Neutrophil (primary cell): Measurements from ENCODE around the gene ANKRD26.

ENCODE experiments used
- H3K27ac ChIP-seq: fragments of 200-600 bp; sonication (generic); 2 replicates; pipeline ENCODE4 v1.5.1; 2016; ENCODE audit warnings: mild to moderate bottlenecking, moderate library complexity
- H3K27me3 ChIP-seq: fragments of 200-600 bp; sonication (generic); 2 replicates; pipeline ENCODE4 v1.6.0; 2016; ENCODE audit warnings: mild to moderate bottlenecking
- H3K36me3 ChIP-seq: fragments of 200-600 bp; sonication (generic); 2 replicates; pipeline ENCODE4 v1.5.1; 2017
- H3K4me1 ChIP-seq, 2 experiments: fragments of 200-600 bp in 1 of 2; sonication (generic) in 1 of 2; 1 replicate in 1 of 2; 2 replicates in 1 of 2; pipeline versions ENCODE4 v1.5.1 to v1.6.1; 2013 to 2016; ENCODE audit warnings: low read depth in 1 of 2, low read length in 1 of 2, mild to moderate bottlenecking in 1 of 2, moderate library complexity in 1 of 2; ENCODE audit not compliant: control insufficient read depth in 1 of 2, insufficient read depth in 1 of 2
- H3K4me3 ChIP-seq, 2 experiments: fragments of 200-600 bp in 1 of 2; sonication (generic) in 1 of 2; 1 replicate in 1 of 2; 2 replicates in 1 of 2; pipeline ENCODE4 v1.5.1; 2013 to 2016; ENCODE audit warnings: low read depth in 1 of 2, low read length in 1 of 2, mild to moderate bottlenecking in 1 of 2, moderate library complexity in 1 of 2
- H3K9me3 ChIP-seq: fragments of 200-600 bp; sonication (generic); 2 replicates; pipeline ENCODE4 v1.5.1; 2016
- CTCF ChIP-seq: fragments of 200-600 bp; sonication (generic); IDR thresholded peaks from 2 replicates; pipeline ENCODE4 v1.5.1; 2016; ENCODE audit warnings: antibody characterized with exemption

The ANKRD26 gene

GRCh38 chr10:27041196-27041595 is 59.1 kb downstream of the ANKRD26 start:
- no peaks in the 10 kb centered on the region for H3K36me3 ChIP-seq
- no peak overlapping the region for H3K4me3 ChIP-seq
- H3K27me3 ChIP-seq: no peaks in the 10 kb centered on the region
- no peak overlapping the region for H3K27ac ChIP-seq
- no peaks in the 10 kb centered on the region for H3K9me3 ChIP-seq
- TF ChIP-seq CTCF: no peak
- H3K4me1 ChIP-seq: no peaks in the 10 kb centered on the region

GRCh38 chr10:27038168-27038567 is 62.1 kb downstream of the ANKRD26 start:
- Histone ChIP-seq H3K27me3 (no peaks in the 10 kb centered on the region), H3K27ac (no peak overlapping the region), H3K4me3 (no peak overlapping the region), H3K4me1 (no peaks in the 10 kb centered on the region), H3K36me3 (no peaks in the 10 kb centered on the region), H3K9me3 (no peaks in the 10 kb centered on the region)
- no peak for TF ChIP-seq CTCF

- Histone ChIP-seq H3K27ac (no peak overlapping the region), H3K36me3 (no peaks in the 10 kb centered on the region), H3K9me3 (no peaks in the 10 kb centered on the region), H3K4me1 (no peaks in the 10 kb centered on the region), H3K4me3 (no peak overlapping the region), H3K27me3 (no peaks in the 10 kb centered on the region)
- TF ChIP-seq CTCF: no peak
Observed at GRCh38 chr10:27035163-27035562, 65.1 kb downstream of the ANKRD26 start.

- no peak for TF ChIP-seq CTCF
- Histone ChIP-seq H3K9me3 (no peaks in the 10 kb centered on the region), H3K4me1 (no peaks in the 10 kb centered on the region), H3K27me3 (no peaks in the 10 kb centered on the region), H3K27ac (no peak overlapping the region), H3K36me3 (no peaks in the 10 kb centered on the region), H3K4me3 (no peak overlapping the region)
Observed at GRCh38 chr10:27030060-27030459, 70.2 kb downstream of the ANKRD26 start.

GRCh38 chr10:27022048-27022447 is 78.2 kb downstream of the ANKRD26 start:
- Histone ChIP-seq H3K9me3 (no peaks in the 10 kb centered on the region), H3K36me3 (no peaks in the 10 kb centered on the region), H3K4me1 (no peaks in the 10 kb centered on the region), H3K4me3 (no peak overlapping the region), H3K27me3 (no peaks in the 10 kb centered on the region), H3K27ac (no peak overlapping the region)
- TF ChIP-seq CTCF: no peak

- H3K27ac ChIP-seq: no peak overlapping the region
- H3K36me3 ChIP-seq: no peaks in the 10 kb centered on the region
- no peak overlapping the region for H3K4me3 ChIP-seq
- H3K27me3 ChIP-seq: no peaks in the 10 kb centered on the region
- no peaks in the 10 kb centered on the region for H3K4me1 ChIP-seq
- TF ChIP-seq CTCF: no peak
- H3K9me3 ChIP-seq: no peaks in the 10 kb centered on the region
Observed at GRCh38 chr10:27020243-27020642, 80.1 kb downstream of the ANKRD26 start.
